Measurements from ENCODE around the gene NFATC3.

The NFATC3 gene

GRCh38 chr16:68082629-68083238 is 2.4 kb upstream of the NFATC3 start:
- H3K4me3 ChIP-seq (ENCODE audit: low read depth, low read length) = no peak overlapping the region
- peaks cover 22% of the 10 kb centered on the region for H3K79me2 ChIP-seq (ENCODE audit: control insufficient read depth, insufficient read depth, low read length, unreplicated experiment)
- H3K27me3 ChIP-seq (ENCODE audit: insufficient read depth, low read length) = no peaks in the 10 kb centered on the region
- H2AFZ ChIP-seq (ENCODE audit: low read length, unreplicated experiment) = no peak overlapping the region
- no peak overlapping the region for H3K27ac ChIP-seq (ENCODE audit: low read depth, low read length)
- H3K4me1 ChIP-seq (ENCODE audit: control insufficient read depth, insufficient read depth, low read length, unreplicated experiment) = peaks cover 45% of the 10 kb centered on the region
- 0 out of 2 replicates have a peak, but pooled peaks cover 3% of the 10 kb centered on the region for H3K36me3 ChIP-seq (ENCODE audit: insufficient read depth, low read length)

DNA sequence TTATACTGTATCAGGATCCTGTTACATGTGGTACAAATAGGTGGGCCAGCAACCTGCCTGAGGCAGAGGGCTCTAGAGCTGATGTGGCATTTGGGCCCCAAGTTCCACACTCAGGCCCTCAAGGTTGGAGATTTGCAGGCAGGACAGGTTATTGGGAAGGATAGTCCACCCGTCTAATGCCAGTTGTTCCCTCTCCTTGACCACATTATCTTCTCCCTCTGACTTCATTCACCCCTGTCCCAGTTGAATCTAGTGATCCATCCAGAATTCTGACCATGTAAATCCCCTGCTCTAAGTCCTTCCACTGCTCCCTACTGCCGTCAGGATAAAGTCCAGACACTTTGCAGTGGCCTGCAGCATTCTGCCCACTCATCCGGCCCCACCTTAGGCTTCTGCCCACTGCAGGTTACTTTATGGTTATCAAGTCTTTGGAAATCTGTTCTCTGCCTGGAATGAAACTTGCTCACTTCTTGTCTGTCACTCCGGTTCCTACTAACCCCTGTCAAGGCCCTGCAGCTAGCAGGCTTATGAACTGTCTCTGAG is 1.9 kb upstream of the NFATC3 start:
- Histone ChIP-seq H3K4me1 (ENCODE audit: control insufficient read depth, insufficient read depth, low read length, unreplicated experiment) (peaks cover 45% of the 10 kb centered on the region), H2AFZ (ENCODE audit: low read length, unreplicated experiment) (no peak overlapping the region), H3K4me3 (ENCODE audit: low read depth, low read length) (no peak overlapping the region), H3K79me2 (ENCODE audit: control insufficient read depth, insufficient read depth, low read length, unreplicated experiment) (peaks cover 27% of the 10 kb centered on the region), H3K27ac (ENCODE audit: low read depth, low read length) (0 out of 2 replicates have a peak overlapping the region, but pooled peaks have one; percentile 78), H3K36me3 (ENCODE audit: insufficient read depth, low read length) (no peaks in the 10 kb centered on the region), H3K27me3 (ENCODE audit: insufficient read depth, low read length) (no peaks in the 10 kb centered on the region)

DNA sequence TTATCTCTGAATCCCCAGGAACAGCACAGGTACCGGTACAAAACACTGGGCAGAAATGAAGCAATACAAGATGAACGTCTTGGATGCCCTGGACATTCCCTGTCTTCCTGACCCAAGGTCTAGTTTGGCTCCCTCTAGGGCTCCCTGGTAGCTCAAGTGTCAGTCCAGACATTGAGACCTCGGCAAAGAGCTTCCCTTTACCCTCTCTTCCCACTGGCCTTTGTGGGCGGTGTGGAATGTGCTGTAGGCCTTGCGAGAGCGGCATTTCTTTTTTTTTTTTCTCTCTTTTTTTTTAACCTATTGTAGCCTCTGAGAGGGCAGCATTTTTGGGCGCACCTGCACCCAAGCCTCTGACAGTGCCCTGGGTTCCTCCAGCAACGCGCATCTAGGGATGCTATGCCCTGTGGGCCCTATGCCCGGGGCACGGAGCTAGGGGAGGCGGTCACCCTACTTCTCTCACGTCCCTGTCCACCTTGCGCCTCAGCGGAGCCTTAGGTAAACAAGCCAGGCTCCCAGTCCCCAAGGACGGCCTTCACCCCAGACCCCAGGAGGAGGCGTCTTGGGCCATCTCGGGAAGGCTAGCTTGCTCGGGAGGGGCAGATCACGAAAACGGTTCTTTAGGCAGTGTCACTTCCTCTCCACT is 1.2 kb upstream of the NFATC3 start:
- no peaks in the 10 kb centered on the region for H3K27me3 ChIP-seq (ENCODE audit: insufficient read depth, low read length)
- peak overlapping the region; percentile 84 for H3K4me3 ChIP-seq (ENCODE audit: low read depth, low read length)
- H3K36me3 ChIP-seq (ENCODE audit: insufficient read depth, low read length) = no peaks in the 10 kb centered on the region
- peaks cover 33% of the 10 kb centered on the region for H3K79me2 ChIP-seq (ENCODE audit: control insufficient read depth, insufficient read depth, low read length, unreplicated experiment)
- H3K27ac ChIP-seq (ENCODE audit: low read depth, low read length) = peak overlapping the region; percentile 78
- peaks cover 47% of the 10 kb centered on the region for H3K4me1 ChIP-seq (ENCODE audit: control insufficient read depth, insufficient read depth, low read length, unreplicated experiment)
- H2AFZ ChIP-seq (ENCODE audit: low read length, unreplicated experiment) = peak overlapping the region; percentile 36

- peak overlapping the region; percentile 81 for H2AFZ ChIP-seq (ENCODE audit: low read length, unreplicated experiment)
- H3K79me2 ChIP-seq (ENCODE audit: control insufficient read depth, insufficient read depth, low read length, unreplicated experiment) = peaks cover 40% of the 10 kb centered on the region
- peaks cover 45% of the 10 kb centered on the region for H3K4me1 ChIP-seq (ENCODE audit: control insufficient read depth, insufficient read depth, low read length, unreplicated experiment)
- H3K36me3 ChIP-seq (ENCODE audit: insufficient read depth, low read length) = no peaks in the 10 kb centered on the region
- peak overlapping the region; percentile 84 for H3K4me3 ChIP-seq (ENCODE audit: low read depth, low read length)
- no peaks in the 10 kb centered on the region for H3K27me3 ChIP-seq (ENCODE audit: insufficient read depth, low read length)
- peak overlapping the region; percentile 78 for H3K27ac ChIP-seq (ENCODE audit: low read depth, low read length)
Measured at GRCh38 chr16:68084504-68085258, 489 bp upstream of the NFATC3 start.

- H3K79me2 ChIP-seq (ENCODE audit: control insufficient read depth, insufficient read depth, low read length, unreplicated experiment) = peaks cover 56% of the 10 kb centered on the region
- H3K27ac ChIP-seq (ENCODE audit: low read depth, low read length) = peak overlapping the region; percentile 51
- H2AFZ ChIP-seq (ENCODE audit: low read length, unreplicated experiment) = peak overlapping the region; percentile 77
- no peaks in the 10 kb centered on the region for H3K36me3 ChIP-seq (ENCODE audit: insufficient read depth, low read length)
- H3K27me3 ChIP-seq (ENCODE audit: insufficient read depth, low read length) = no peaks in the 10 kb centered on the region
- H3K4me1 ChIP-seq (ENCODE audit: control insufficient read depth, insufficient read depth, low read length, unreplicated experiment) = peaks cover 48% of the 10 kb centered on the region
- H3K4me3 ChIP-seq (ENCODE audit: low read depth, low read length) = peak overlapping the region; percentile 84
Measured at GRCh38 chr16:68086336-68086841, 1.2 kb downstream of the NFATC3 start.

DNA sequence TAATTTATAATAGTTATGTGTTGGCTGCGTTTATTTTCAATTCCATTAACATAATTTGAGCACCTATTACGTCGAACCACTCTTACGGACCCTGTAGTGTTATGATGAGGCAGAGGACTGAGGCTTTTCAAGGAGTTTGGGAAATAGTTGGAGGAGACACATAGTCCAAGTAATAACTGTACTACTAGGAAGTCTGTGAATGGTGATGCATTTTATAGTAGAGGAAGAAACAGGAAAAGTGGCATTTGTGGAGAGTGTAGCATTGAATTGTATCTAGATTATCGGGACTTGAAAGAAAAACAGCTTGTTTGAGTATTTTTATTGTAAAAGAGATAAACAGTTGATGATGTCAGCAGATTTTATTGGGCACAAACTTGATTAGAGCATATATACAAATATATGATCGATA is 1.7 kb downstream of the NFATC3 start:
- Histone ChIP-seq H3K36me3 (ENCODE audit: insufficient read depth, low read length) (no peaks in the 10 kb centered on the region), H2AFZ (ENCODE audit: low read length, unreplicated experiment) (peak overlapping the region; percentile 24), H3K27ac (ENCODE audit: low read depth, low read length) (peak overlapping the region; percentile 51), H3K4me3 (ENCODE audit: low read depth, low read length) (peak overlapping the region; percentile 84), H3K79me2 (ENCODE audit: control insufficient read depth, insufficient read depth, low read length, unreplicated experiment) (peaks cover 60% of the 10 kb centered on the region), H3K4me1 (ENCODE audit: control insufficient read depth, insufficient read depth, low read length, unreplicated experiment) (peaks cover 48% of the 10 kb centered on the region), H3K27me3 (ENCODE audit: insufficient read depth, low read length) (no peaks in the 10 kb centered on the region)

DNA sequence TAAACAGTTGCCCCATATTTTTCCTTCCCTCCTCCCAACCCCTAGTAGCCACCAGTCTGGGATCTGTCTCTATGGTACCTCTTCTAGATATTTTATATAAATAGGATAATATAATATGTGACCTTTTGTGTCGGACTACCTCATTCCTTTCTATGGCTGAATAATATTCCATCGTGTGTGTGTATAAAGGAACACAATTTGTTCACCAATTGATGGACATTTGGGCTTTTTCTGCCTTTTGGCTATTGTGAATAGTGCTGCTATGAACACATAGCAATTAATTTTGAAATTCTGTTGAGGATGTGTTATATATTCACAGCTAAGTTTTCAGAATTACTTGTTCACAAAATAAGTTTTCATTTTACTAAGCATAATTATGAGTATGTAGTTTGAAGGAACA is 2.5 kb downstream of the NFATC3 start:
- Histone ChIP-seq H3K27me3 (ENCODE audit: insufficient read depth, low read length) (no peaks in the 10 kb centered on the region), H3K36me3 (ENCODE audit: insufficient read depth, low read length) (no peaks in the 10 kb centered on the region), H2AFZ (ENCODE audit: low read length, unreplicated experiment) (no peak overlapping the region), H3K27ac (ENCODE audit: low read depth, low read length) (no peak overlapping the region), H3K79me2 (ENCODE audit: control insufficient read depth, insufficient read depth, low read length, unreplicated experiment) (peaks cover 68% of the 10 kb centered on the region), H3K4me3 (ENCODE audit: low read depth, low read length) (peak overlapping the region; percentile 84), H3K4me1 (ENCODE audit: control insufficient read depth, insufficient read depth, low read length, unreplicated experiment) (peaks cover 48% of the 10 kb centered on the region)

- peak overlapping the region; percentile 84 for H3K4me3 ChIP-seq (ENCODE audit: low read depth, low read length)
- H3K4me1 ChIP-seq (ENCODE audit: control insufficient read depth, insufficient read depth, low read length, unreplicated experiment) = peaks cover 54% of the 10 kb centered on the region
Measured at GRCh38 chr16:68088130-68088972, 3.2 kb downstream of the NFATC3 start.

GRCh38 chr16:68089067-68089466 is 3.9 kb downstream of the NFATC3 start:
- no peak overlapping the region for H3K4me3 ChIP-seq (ENCODE audit: low read depth, low read length)
- H3K27me3 ChIP-seq (ENCODE audit: insufficient read depth, low read length) = no peaks in the 10 kb centered on the region
- H3K36me3 ChIP-seq (ENCODE audit: insufficient read depth, low read length) = no peaks in the 10 kb centered on the region
- H3K27ac ChIP-seq (ENCODE audit: low read depth, low read length) = no peak overlapping the region
- H3K4me1 ChIP-seq (ENCODE audit: control insufficient read depth, insufficient read depth, low read length, unreplicated experiment) = peaks cover 53% of the 10 kb centered on the region
- H3K79me2 ChIP-seq (ENCODE audit: control insufficient read depth, insufficient read depth, low read length, unreplicated experiment) = peaks cover 82% of the 10 kb centered on the region
- no peak overlapping the region for H2AFZ ChIP-seq (ENCODE audit: low read length, unreplicated experiment)

More at GRCh38 chr16:68088130-68088972, 3.2 kb downstream of the NFATC3 start:
- Histone ChIP-seq H3K36me3 (ENCODE audit: insufficient read depth, low read length) (no peaks in the 10 kb centered on the region), H2AFZ (ENCODE audit: low read length, unreplicated experiment) (no peak overlapping the region), H3K27me3 (ENCODE audit: insufficient read depth, low read length) (no peaks in the 10 kb centered on the region), H3K79me2 (ENCODE audit: control insufficient read depth, insufficient read depth, low read length, unreplicated experiment) (peaks cover 75% of the 10 kb centered on the region), H3K27ac (ENCODE audit: low read depth, low read length) (no peak overlapping the region)

DNA sequence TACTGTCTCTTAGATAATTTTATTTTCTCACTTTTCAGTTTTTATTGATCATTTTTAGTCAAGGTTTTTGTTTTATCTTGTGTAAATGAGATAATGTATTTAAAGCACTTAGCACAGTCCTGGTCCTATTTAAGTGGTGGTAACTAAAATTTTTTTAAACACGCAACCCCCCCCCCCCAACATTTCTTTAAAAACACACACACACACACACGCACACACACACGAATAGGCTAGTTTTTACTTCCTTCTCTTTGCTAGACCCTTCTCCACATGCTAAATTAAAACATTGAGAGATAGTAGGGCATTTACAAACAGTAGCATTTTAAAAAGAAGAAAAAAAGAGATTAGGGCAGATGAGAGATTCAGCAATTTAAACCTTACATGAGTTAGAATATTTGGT is 5.0 kb downstream of the NFATC3 start:
- Histone ChIP-seq H3K4me3 (ENCODE audit: low read depth, low read length) (no peak overlapping the region), H2AFZ (ENCODE audit: low read length, unreplicated experiment) (no peak overlapping the region), H3K27me3 (ENCODE audit: insufficient read depth, low read length) (no peaks in the 10 kb centered on the region), H3K4me1 (ENCODE audit: control insufficient read depth, insufficient read depth, low read length, unreplicated experiment) (peaks cover 57% of the 10 kb centered on the region), H3K79me2 (ENCODE audit: control insufficient read depth, insufficient read depth, low read length, unreplicated experiment) (peaks cover 92% of the 10 kb centered on the region), H3K27ac (ENCODE audit: low read depth, low read length) (0 out of 2 replicates have a peak overlapping the region, but pooled peaks have one; percentile 34), H3K36me3 (ENCODE audit: insufficient read depth, low read length) (no peaks in the 10 kb centered on the region)
